Measurements from ENCODE around the gene TTLL10. TPM values are rescaled to one million over a fixed set of nuclear protein-coding genes. Genes with fewer than 3 reads are reported as not detected.

The TTLL10 gene
- total RNA-seq, 1 experiment from 2014 or later: 0.68 TPM

DNA sequence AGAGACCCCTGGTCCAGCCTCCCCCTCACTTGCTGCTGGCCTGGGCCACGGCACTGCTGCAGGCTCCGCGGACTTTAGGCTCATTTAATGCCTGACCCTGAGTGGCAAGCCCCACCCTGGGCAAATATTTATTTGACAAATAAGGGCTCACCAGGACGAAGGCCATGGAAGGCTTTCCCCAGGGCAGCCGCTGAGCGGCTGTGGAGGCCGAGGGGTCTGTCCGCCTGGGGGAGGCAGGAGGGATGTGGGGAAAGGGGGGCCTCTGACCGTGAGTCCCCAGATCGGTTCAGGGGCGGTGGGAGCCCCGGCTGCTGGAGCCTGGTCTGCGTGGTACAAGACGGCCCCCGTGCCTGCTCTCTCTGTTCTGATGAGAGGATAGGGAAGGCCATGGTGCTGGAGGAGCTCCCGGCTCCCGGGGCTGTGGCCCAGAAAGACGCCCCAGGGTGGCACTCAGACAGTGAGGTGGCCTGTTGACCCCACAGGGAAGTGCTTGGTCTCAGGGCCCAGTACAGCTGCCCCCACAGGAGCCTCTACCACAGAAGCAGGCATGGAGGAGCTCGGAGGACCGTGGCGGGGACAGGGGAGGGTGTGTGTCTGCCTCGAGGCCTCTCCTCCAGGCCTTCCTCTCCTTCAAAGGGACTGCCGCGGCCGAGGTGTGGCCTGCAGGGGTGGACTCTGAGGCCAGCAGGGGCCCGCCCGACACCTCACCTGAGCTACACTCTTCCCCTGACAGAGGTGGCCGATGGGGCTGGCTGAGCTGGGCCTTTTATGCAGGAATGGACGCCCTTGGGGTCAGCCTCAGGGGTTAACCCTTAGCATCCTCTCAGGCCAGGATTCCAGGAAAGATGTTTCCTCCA is 48.7 kb upstream of the TTLL10 start:
- Histone ChIP-seq H2BK120ac (ENCODE audit: low read depth, low read length, poor library complexity, severe bottlenecking) (no peak overlapping the region), H3K9me3 (ENCODE audit: control insufficient read depth, low read depth, low read length) (no peaks in the 10 kb centered on the region), H4K20me1 (ENCODE audit: control insufficient read depth, insufficient read depth, insufficient read length) (no peaks in the 10 kb centered on the region), H3K79me2 (ENCODE audit: insufficient read depth, low read length) (no peaks in the 10 kb centered on the region), H2BK15ac (ENCODE audit: low read depth, low read length) (no peak overlapping the region), H3K79me1 (ENCODE audit: insufficient read depth, low read depth, low read length, poor library complexity, severe bottlenecking) (no peaks in the 10 kb centered on the region), H2BK20ac (ENCODE audit: low read depth, low read length, poor library complexity, severe bottlenecking) (no peak overlapping the region), H3K4me1 (ENCODE audit: insufficient read depth, low read length) (no peaks in the 10 kb centered on the region), H3K23me2 (ENCODE audit: insufficient read length, low read depth, low read length, poor library complexity, severe bottlenecking) (no peaks in the 10 kb centered on the region), H2AK5ac (ENCODE audit: insufficient read length, low read length) (no peak overlapping the region), H3K27ac (ENCODE audit: insufficient read length, low read depth, low read length) (no peak overlapping the region), H3K9ac (ENCODE audit: extremely low read depth, insufficient read length, low read length) (no peak overlapping the region), H3K4me2 (ENCODE audit: insufficient read depth, insufficient read length, low read length) (no peak overlapping the region), H4K8ac (replicated peaks; ENCODE audit: insufficient read length, low read depth, low read length) (no peak overlapping the region), H4K91ac (ENCODE audit: insufficient read length, low read depth, low read length) (no peak overlapping the region), H3K23ac (ENCODE audit: insufficient read length, low read depth, low read length) (no peak overlapping the region), H2BK5ac (ENCODE audit: insufficient read length, low read length) (no peak overlapping the region), H3K14ac (ENCODE audit: insufficient read depth, low read length) (no peak overlapping the region), H4K5ac (ENCODE audit: insufficient read length, low read depth, low read length) (no peak overlapping the region), H3K18ac (ENCODE audit: insufficient read length, low read depth, low read length) (no peak overlapping the region), H3K27me3 (ENCODE audit: insufficient read depth, low read length) (no peaks in the 10 kb centered on the region), H3T11ph (ENCODE audit: low read length) (no peak overlapping the region), H2BK12ac (ENCODE audit: insufficient read length, low read depth, low read length) (no peak overlapping the region), H3K4ac (ENCODE audit: low read depth, low read length) (no peak overlapping the region), H3K56ac (ENCODE audit: insufficient read length, low read depth, low read length) (no peak overlapping the region), H2AFZ (ENCODE audit: low read length) (no peak overlapping the region)
- TF ChIP-seq, protein P1, sequence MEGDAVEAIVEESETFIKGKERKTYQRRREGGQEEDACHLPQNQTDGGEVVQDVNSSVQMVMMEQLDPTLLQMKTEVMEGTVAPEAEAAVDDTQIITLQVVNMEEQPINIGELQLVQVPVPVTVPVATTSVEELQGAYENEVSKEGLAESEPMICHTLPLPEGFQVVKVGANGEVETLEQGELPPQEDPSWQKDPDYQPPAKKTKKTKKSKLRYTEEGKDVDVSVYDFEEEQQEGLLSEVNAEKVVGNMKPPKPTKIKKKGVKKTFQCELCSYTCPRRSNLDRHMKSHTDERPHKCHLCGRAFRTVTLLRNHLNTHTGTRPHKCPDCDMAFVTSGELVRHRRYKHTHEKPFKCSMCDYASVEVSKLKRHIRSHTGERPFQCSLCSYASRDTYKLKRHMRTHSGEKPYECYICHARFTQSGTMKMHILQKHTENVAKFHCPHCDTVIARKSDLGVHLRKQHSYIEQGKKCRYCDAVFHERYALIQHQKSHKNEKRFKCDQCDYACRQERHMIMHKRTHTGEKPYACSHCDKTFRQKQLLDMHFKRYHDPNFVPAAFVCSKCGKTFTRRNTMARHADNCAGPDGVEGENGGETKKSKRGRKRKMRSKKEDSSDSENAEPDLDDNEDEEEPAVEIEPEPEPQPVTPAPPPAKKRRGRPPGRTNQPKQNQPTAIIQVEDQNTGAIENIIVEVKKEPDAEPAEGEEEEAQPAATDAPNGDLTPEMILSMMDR (conservative IDR thresholded peaks at IDR 0.05): no peak
- no peak for DNase-seq
- no CpG with 5 or more reads among the region's 29 CpGs for WGBS (ENCODE audit: extremely low coverage, insufficient read length, low lambda C conversion rate)
- no peak overlapping the region for H3K4me3 Mint-ChIP-seq
- H3K27ac Mint-ChIP-seq: no peak overlapping the region; a peak in 1 of 7 replicates
- peaks cover 0 to 7% (median 0%) of the 10 kb centered on the region in 3 experiments; a peak in 2 of 7 replicates for H3K36me3 Mint-ChIP-seq (ENCODE audit: insufficient read depth in 1 of 3, low read depth in 3 of 3)
- peaks cover 21% of the 10 kb centered on the region for H3K27me3 Mint-ChIP-seq (ENCODE audit: low read depth)
- peaks cover 0 to 2% of the 10 kb centered on the region in 2 experiments; a peak in 2 of 4 replicates for H3K4me1 Mint-ChIP-seq
- peaks cover 8 to 9% of the 10 kb centered on the region in 2 experiments; a peak in 4 of 5 replicates for H3K9me3 Mint-ChIP-seq

Data from H9 (cell line).